HG03460 (cell line): ENCODE measurements around the gene DDX31.

Source experiments
- ATAC-seq: cut with Tn5 transposase; IDR thresholded peaks from one replicate; pipeline ENCODE4 v1.9.1; 2021; ENCODE audit not compliant: unreplicated experiment

Gene DDX31

GRCh38 chr9:132548751-132549640 lies 120.8 kb downstream of the DDX31 start:
- ATAC-seq, result no peak

- ATAC-seq, result no peak
Observed at GRCh38 chr9:132547976-132548730, 121.6 kb downstream of the DDX31 start.

- ATAC-seq, result no peak
Observed at GRCh38 chr9:132547436-132547835, 122.3 kb downstream of the DDX31 start.

GRCh38 chr9:132547052-132547431 lies 122.7 kb downstream of the DDX31 start:
- ATAC-seq, result no peak

GRCh38 chr9:132546148-132547051 lies 123.4 kb downstream of the DDX31 start:
- no peak for ATAC-seq

GRCh38 chr9:132545578-132545977 lies 124.2 kb downstream of the DDX31 start:
- no peak for ATAC-seq

GRCh38 chr9:132543960-132544359 lies 125.8 kb downstream of the DDX31 start:
- ATAC-seq, result no peak

- no peak for ATAC-seq
Observed at GRCh38 chr9:132543251-132543650, 126.5 kb downstream of the DDX31 start.
